ENCODE data around the gene NOVA2.

GRCh38 chr19:45999653-46000121 lies 26.0 kb upstream of the NOVA2 start:
- TF ChIP-seq SPI1 (IDR thresholded peaks at IDR 0.05; ENCODE audit: low read depth, low read length) (peak; percentile 71), POLR2A (IDR thresholded peaks at IDR 0.05; ENCODE audit: low read depth, low read length) (no peak), POU2F2 (IDR thresholded peaks at IDR 0.05; ENCODE audit: low read depth, low read length) (no peak), POLR2AphosphoS5 (IDR thresholded peaks at IDR 0.05; ENCODE audit: low read depth, low read length) (no peak), TAF1 (IDR thresholded peaks at IDR 0.05; ENCODE audit: low read depth, low read length) (no peak), PAX5 (IDR thresholded peaks at IDR 0.05; ENCODE audit: insufficient read depth, low read length, severe bottlenecking) (no peak)
